HG03108 (cell line): Measurements from ENCODE around the gene LIPN.
"Not testable (repeated sequence)": the region's sequence is repeated elsewhere in the genome, so short reads cannot be mapped to it uniquely, and the experiment has no call there.

Experiments
- ATAC-seq: cut with Tn5 transposase; IDR thresholded peaks from one replicate; pipeline ENCODE4 v1.9.1; 2021; ENCODE audit warnings: moderate library complexity; ENCODE audit not compliant: unreplicated experiment

The LIPN gene

GRCh38 chr10:88759366-88760101 is at the start of gene LIPN:
TSS of gene LIPN (plus strand) at chr10:88760020. CDS start at chr10:88761406, 1,386 bp downstream.
- no peak for ATAC-seq

DNA sequence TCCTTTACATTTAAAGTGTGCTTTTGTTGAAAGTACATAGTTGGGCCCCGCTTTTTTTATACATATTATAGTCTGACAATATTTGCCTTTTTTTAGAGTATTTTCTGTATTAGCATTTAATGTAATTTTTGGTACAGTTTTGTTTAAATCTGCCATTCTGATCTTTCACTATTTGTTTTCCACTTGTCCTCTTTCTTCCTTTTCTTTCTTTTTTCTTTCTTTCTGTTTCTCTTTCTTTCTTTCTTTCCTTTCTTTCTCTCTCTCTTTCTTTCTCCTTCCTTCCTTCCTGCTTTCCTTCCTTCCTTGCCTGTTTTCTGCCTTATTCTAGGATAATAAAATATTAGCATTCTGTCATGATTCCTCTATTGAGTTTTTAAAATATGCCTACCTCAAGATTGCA is 44.3 kb upstream of the LIPN start:
- no peak for ATAC-seq

DNA sequence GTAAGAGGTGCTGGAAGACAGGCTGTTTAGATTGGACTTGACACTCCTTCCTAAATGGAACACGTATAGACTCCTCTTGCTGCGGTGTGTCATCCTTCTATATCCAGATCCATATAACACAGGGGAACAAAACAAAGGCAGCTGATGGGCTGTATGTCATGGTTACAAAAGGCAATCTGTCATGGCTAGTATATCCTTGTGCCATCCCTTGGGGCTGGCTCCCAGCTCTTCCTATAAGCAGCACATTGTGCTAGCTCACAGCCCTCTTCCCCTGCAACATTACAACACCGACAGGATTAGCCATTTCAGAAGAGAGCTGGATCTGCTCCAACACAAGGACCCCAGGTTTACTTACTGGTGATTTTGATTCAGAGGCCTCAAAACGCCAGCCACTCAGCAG is 38.4 kb upstream of the LIPN start:
- ATAC-seq: no peak

DNA sequence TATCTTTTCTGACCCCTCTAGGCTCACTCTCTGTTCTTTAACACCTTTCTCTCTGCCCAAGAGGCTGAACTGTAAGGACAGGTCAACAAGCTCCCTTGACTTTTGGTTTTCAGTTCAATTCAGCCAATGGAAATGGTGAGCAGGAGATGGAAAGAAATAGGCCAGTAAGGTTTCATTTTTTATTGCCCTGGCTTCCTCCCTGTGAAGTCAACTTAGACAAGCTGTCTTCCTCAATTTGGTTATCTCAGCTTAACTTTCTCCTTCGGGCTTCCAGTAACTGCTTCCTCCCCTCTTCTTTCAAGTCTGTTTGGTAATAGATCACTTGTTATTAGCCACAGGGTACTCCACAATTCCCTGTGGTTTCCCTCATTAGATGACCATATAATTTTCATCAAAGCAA is 34.0 kb upstream of the LIPN start:
- ATAC-seq: no peak

DNA sequence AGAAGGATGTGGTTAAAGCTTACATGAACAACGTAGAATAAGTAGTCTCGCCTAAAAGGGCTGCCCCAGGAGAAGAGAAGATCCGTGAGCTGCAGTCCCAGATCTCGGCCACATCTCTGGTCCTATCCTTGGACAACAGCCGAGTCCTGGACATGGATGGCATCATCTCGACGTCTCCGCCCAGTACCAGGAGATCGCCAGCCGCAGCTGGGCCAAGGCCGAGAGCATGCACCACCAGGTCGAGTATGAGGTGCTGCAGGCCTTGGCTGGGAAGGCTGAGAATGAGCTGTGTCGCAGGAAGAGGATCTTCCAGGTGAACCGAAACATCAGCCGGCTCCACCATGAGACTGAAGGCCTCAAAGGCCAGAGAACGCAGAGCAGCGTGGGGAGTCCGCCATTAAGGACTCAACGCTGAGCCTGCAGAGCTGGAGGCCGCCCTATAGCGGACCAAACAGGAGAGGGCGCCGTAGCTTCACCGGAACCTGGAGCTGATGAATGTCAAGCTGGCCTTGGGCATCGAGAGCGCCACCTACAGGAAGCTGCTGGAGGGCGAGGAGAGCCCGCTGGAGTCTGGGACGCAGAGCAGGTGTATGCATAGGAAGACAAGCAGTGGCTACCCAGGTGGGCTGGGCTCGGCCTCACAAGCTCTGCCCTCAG is 31.6 kb upstream of the LIPN start:
- ATAC-seq: no peak

DNA sequence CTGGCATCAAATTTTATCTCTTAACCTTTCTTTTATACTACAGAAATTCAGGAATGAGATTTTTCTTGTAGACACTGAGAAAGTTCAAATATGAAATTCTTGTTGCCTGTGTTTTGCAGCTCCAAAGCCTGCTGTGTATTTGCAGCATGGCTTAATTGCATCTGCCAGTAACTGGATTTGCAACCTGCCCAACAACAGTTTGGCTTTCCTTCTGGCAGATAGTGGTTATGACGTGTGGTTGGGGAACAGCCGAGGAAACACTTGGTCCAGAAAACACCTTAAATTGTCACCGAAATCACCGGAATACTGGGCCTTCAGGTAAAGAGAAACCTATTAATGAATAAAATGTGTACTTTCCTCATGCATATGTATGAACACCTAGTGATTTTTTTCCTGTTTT is 29.0 kb upstream of the LIPN start:
- no peak for ATAC-seq

DNA sequence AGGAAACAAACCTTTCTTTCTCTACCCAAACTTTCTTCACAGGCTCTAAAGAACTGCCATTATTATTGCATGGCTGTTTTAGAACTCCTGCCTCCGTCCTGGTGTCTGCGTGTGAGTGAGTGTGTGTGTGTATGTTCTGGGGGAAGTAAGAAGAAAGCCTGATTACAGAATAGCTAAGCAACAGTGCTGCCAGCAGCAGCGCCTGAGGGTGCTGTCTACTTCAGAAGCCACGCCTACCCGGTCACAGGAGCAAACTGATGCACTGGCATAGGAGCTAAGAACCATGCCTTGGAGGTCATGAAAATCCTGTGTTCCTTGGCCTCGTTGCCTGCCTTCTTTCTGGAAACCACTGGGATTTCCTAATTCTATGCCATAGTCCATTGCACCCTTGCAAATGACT is 28.5 kb upstream of the LIPN start:
- no peak for ATAC-seq

DNA sequence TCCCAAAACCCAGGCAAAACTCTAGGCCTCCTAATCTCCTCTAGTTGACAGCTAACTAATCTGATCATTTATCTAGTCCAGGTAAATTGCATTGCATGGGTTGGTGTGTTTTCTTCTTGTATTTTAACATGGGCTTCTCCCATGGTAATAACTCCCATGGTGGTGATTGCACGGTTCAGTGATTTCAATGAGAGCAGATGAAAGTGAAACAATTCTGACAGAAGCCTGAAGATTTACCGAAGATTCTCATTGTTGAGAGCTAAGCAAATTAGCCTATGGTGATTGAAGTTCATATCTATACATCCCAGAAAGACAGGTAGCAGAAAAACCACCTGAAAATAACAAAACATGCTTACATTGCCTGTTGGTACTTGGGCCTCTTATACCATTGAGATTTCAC is 26.6 kb upstream of the LIPN start:
- ATAC-seq: no peak

DNA sequence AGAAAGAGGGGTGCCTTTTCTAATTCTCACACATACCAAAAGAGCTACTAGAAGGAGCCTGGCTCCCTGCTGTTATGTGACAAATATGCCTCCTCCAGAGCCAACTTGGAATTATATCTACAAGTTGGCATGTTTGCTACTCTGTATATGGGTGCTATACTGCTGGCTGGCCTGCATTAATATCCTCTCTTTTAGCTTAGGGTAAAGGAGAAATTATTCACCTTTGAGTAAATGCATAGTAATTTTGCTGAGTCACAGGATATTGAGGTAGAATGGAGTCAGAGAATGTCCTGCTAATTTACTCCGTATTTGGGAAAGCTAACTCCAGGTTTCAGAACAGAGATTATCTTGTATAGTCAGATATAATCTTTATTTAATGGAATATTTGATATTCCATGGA is 24.2 kb upstream of the LIPN start:
- ATAC-seq: no peak

DNA sequence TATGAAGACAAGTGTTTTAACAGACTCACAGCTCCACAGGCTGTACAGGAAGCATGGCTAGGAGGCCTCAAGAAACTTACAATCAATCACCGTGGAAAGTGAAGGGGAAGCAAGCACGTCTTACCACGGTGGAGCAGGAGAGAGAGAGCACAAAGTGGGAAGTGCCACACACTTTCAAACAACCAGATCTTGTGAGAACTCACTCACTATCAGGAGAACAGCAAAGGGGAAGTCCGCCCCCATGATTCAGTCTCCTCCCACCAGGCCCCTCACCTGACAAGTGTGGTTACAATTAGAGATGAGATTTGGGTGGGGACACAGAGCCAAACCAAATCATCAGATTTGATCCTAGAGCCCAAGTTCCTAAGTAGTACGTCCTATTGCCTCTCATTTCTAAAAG is 17.9 kb upstream of the LIPN start:
- not testable (repeated sequence) for ATAC-seq

GRCh38 chr10:88742448-88742847 is 17.4 kb upstream of the LIPN start:
- no peak for ATAC-seq

DNA sequence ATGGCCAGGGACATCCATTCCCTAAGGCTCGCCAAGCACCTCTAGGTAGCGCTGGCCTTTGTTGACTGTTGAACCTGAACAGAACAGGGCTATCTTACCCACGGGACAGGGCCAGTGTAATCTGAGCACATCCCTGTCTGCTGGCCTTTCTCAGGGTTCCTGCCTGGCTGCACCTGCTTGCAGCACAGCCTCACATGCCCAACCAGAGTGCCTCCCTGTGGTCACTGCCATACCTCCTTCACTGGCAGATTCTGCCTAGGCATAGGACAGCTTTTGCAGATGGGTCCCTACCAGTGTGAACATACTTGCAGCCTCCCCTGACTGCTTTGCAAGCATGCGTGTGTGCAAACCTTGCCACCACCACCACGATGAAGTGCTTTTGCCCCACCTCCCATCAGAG is 15.8 kb upstream of the LIPN start:
- no peak for ATAC-seq

GRCh38 chr10:88745633-88746032 is 14.2 kb upstream of the LIPN start:
- ATAC-seq: no peak

DNA sequence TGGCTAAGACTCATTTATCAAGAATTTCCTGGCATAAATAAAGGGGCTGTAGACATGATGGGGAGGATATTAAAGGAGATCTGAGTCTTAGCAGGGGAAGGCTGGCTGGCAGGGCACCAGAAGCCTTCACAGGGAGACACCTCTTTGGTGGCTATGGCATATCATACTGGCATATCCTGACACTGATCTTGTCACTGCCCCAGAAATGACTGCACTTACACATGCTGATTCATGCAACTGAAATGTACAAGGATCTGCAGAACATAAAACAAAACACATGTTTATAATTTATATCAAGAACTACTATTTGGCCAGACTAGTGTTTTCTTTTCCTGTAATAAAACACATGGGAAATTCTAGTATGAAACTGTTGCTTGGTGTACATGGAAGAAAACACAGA is 5.5 kb upstream of the LIPN start:
- ATAC-seq: no peak

DNA sequence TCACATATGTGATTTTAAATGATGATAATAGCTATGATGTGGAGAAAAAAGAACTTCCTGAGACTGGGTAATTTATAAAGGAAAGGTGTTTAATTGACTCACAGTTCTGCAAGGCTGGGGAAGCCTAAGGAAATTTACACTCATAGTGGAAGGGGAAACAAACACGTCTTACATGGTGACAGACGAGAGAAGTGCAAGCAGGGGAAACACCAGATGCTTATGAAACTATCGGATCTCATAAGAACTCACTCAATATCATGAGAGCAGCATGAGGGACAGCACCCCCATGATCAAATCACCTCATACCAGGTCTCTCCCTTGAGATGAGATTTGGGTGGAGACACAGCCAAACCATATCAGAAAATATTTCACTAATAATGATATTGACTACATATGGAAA is 4.1 kb upstream of the LIPN start:
- ATAC-seq: peak; percentile 79

DNA sequence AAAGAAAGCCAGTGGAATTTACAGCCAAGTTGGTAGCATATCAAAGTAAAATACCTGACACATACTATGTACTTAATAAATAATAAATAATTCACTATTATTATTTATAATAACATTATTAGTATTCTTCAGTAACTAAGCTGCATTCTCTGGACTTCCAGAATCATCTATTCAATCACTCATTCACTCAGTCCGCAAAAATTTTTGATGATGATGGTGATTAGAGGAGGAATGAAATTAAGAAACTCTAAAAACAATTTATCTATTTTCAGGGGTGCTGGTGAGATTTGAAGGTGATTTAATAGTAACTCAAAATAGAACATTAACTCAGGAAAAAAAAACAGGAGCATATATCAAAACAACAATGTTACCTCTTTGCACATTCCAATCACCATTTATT is 3.2 kb upstream of the LIPN start:
- ATAC-seq: no peak

DNA sequence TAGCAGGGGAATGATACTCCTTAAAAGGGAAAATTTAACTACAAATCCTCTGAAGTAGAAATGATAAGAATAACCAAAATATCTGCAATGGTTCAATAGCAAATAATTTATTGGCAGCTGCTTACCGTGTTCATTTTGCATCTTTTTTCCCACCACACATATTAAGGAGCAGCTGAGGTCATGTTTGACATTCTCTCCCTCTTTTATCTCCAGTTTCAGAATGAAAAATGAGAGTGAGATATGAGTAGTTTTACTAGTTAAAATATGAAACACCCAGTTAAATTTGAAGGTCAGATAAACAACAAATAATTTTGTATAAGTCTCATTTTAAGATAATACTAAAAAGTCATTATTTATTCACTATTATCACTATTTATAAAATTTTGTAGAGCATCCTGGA is 3.1 kb downstream of the LIPN start:
- ATAC-seq: no peak

- no peak for ATAC-seq
Measured at GRCh38 chr10:88763441-88763840, 3.6 kb downstream of the LIPN start.

GRCh38 chr10:88764110-88764509 is 4.3 kb downstream of the LIPN start:
- ATAC-seq: no peak

GRCh38 chr10:88765816-88766215 is 6.0 kb downstream of the LIPN start:
- no peak for ATAC-seq

GRCh38 chr10:88769384-88769783 is 9.6 kb downstream of the LIPN start:
- ATAC-seq: no peak

- ATAC-seq: no peak
Measured at GRCh38 chr10:88781206-88781605, 21.4 kb downstream of the LIPN start.

DNA sequence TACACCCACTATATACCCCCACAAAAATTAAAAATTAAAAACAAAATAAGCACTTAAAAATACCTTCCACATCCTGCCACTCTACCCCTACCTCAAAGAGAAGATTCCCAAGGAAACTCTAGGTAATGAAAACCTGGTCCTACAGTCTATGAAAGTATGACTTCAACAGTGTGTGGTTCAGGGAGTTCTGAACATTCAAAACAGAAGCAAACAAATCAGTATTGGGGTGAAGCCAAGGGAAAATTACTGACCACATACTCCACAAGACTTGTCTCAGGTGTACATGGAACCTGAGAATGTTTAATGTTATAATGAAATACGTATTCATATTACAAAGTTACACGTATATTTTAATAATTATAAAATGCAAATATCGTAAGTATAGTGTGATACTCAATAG is 22.4 kb downstream of the LIPN start:
- ATAC-seq: no peak
